ENCODE results near the gene RTL1.

Gene RTL1

DNA sequence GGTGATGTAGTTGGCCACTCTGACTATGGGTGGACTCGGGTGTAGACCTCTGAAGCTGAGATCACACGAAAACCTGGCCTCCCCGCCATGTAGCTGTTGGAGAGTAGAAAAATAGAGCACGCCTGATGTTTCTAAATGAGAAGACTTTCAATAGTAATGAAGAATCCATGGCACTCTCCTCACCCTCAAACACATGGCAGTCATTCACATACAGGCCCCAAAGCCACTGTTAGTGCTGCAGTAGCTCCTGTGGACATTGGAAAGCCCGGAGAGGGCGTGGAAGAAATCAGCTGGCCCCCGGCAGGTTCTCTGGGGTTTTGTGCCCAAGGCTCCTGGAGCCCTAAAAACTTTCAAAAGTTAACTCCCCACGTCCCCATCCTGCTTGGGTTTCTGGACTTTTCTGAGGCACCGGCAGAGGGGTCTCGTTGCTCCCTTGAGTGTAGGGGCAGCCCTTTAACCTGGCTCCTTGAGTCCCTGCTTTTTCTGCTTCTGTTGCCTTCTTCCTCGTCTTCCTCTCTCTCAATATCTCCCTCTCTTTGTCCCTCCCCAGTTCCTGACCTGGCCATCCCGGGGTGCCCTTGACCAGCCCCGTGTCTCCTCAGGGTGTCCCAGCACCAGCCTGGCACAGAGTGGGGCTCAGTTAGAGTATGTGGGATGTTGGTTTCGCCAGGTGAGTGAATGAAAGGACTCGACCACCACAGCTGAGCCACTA is 69.3 kb downstream of the RTL1 start:
- intact Hi-C loops (cut with DNase I; ENCODE audit: low total_unique reads), result no loop called here
- H3K9me3 ChIP-seq, result no peaks in the 10 kb centered on the region
- no peak overlapping the region for H3K27ac ChIP-seq
- no peak for TF ChIP-seq CTCF (IDR thresholded peaks at IDR 0.05)
- H3K4me1 ChIP-seq, result no peaks in the 10 kb centered on the region
- no peak for DNase-seq
- H3K27me3 ChIP-seq, result peaks cover 0 to 29% of the 10 kb centered on the region in 2 donors
- no peaks in the 10 kb centered on the region for H3K36me3 ChIP-seq
- H3K4me3 ChIP-seq, result no peak overlapping the region

DNA sequence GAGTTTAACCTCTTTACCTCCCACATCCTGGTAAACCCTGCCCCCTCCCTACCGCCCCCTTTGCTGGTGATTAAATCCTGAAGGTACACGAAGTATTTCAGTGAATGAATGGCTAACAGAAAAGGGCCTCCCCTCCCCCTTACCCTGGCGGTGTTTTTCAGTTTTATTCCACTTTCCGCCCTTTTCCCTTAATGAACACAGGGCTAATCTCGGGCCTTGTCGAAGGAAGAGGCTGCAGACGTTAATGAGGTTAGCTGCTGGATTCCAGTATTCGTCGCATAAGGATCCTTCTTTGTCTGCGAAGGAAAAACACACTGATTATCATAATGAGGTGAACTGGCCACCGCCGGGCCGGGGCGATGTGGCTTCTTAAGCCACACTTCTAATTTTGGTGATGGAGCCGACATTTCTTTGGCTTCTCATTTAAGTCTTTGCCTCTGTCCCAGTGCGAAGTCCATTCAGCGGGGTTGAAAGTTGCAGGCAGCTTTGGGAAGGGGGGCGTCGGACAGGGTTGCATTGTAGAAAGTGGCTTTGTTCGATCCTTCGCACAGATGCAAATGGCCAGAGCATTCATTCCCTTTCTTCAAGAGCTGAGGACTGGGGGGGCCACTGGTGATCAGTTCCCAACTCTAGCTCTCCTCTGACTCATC is 71.1 kb downstream of the RTL1 start:
- H3K36me3 ChIP-seq, result no peaks in the 10 kb centered on the region
- H3K27me3 ChIP-seq, result peaks cover 0 to 44% of the 10 kb centered on the region in 2 donors
- peaks cover 0 to 6% (median 0%) of the 10 kb centered on the region in 3 donors for H3K9me3 ChIP-seq
- H3K4me3 ChIP-seq, result no peak overlapping the region
- DNase-seq, result no peak
- H3K27ac ChIP-seq, result no peak overlapping the region
- intact Hi-C loops (cut with DNase I; ENCODE audit: low total_unique reads), result no loop called here
- no peak for TF ChIP-seq CTCF (IDR thresholded peaks at IDR 0.05)
- no peaks in the 10 kb centered on the region for H3K4me1 ChIP-seq

DNA sequence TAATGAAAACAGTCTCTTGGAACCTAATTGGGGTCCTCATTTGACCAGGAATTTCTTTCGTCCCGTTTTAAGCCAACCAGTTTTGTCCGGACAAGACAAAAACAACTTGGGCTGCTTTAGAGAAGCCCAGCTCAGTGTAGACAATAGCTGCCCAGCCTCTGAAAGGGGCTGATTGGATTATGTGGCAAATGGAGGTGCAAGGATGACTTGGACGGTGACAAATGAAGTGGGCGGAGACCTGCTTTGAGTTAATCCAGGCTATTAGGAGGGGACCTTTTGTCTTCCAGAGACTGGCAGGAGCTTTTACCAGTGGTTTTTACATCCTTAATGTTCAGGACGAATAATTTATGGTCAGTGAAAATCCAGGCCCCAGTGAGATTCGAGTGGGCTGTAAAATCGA is 72.8 kb downstream of the RTL1 start:
- Histone ChIP-seq H3K9me3 (peaks cover 0 to 6% (median 0%) of the 10 kb centered on the region in 3 donors), H3K36me3 (no peaks in the 10 kb centered on the region), H3K27me3 (peaks cover 0 to 47% of the 10 kb centered on the region in 2 donors), H3K27ac (no peak overlapping the region), H3K4me3 (no peak overlapping the region), H3K4me1 (no peaks in the 10 kb centered on the region)
- no peak for TF ChIP-seq CTCF (IDR thresholded peaks at IDR 0.05)
- intact Hi-C loops (cut with DNase I; ENCODE audit: low total_unique reads), result no loop called here
- DNase-seq, result no peak
